HuH-7 (cell line): Measurements from ENCODE around the gene ARMC2.

Experiments
- DNase-seq: peaks from one replicate; pipeline ENCODE4 v3.0.0; 2011; ENCODE audit warnings: low spot score

Gene ARMC2

DNA sequence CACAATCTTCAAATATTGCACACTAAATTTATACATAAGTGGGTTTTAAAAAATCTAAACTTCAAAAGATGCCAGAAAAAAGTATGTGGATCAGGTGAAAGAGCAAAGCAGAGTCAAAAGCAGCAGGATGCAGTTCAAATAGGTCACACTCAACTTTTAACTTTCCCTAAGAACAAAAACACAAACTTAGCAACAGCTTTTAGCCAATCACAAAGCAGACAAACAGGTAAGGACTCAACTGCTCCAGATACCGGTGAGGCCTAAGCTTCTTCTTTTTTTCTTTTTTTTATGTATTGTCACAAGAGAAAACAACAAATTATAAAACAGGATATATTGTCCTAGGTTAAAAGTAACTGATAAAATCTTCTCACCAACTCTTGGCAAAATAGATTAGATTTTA, 171.7 kb downstream of the ARMC2 start:
- DNase-seq, result no peak

GRCh38 chr6:109021870-109022269, 173.6 kb downstream of the ARMC2 start:
- no peak for DNase-seq

DNA sequence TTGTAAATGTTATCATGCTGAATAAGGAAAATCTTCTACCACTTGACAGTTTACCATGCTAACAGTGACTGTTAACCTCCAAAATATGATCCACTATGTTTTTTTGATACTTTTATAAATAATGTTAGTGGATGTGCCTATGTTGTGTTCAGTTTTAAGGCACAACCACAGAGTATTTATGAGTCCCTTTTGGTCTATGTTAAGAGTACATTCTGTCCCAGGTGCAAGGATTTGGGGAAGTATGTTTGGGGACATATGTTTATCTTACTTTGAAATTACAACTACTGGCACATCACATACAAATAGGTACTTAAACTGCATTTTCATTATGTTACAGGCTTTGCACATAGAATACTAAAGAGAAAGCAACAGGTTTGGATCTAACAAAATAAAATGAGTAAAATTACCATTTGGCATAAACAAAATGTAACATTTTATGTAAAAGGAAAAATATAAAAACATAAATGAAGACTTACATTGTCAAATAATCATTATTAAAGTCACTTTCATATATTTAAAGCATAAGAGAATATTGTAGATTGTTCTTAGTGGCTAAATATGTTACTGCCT, 175.2 kb downstream of the ARMC2 start:
- no peak for DNase-seq
